Ovary (tissue), 9 donors: ENCODE measurements around the gene NRGN. TPM values are rescaled to one million over a fixed set of nuclear protein-coding genes. Genes with fewer than 3 reads are reported as not detected.

Experiments used
- DNase-seq, 5 donors: peaks; one replicate each; pipeline ENCODE4 v3.0.0-alpha.2; 2019 to 2020
- H3K27ac ChIP-seq, 2 donors: fragments of 200-600 bp; one replicate each; pipeline versions ENCODE4 v1.5.1 to v1.8.0; 2019 to 2022
- H3K27me3 ChIP-seq: fragments of 200-600 bp; one replicate; pipeline ENCODE4 v1.8.0; 2022
- H3K36me3 ChIP-seq: fragments of 200-600 bp; sonication (generic); one replicate; pipeline ENCODE4 v1.5.1; 2019
- H3K4me1 ChIP-seq: one replicate; pipeline ENCODE4 v1.8.1; 2013; ENCODE audit warnings: mild to moderate bottlenecking, moderate library complexity; ENCODE audit not compliant: insufficient read depth
- H3K4me3 ChIP-seq: fragments of 200-600 bp; sonication (generic); one replicate; pipeline ENCODE4 v1.5.1; 2017
- H3K9me3 ChIP-seq, 2 donors: fragments of 200-600 bp in 1 of 2; sonication (generic) in 1 of 2; one replicate each; pipeline versions ENCODE4 v1.5.1 to v1.8.1; 2013 to 2019; ENCODE audit warnings: mild to moderate bottlenecking in 1 of 2, moderate library complexity in 1 of 2
- EP300 ChIP-seq: sonication (generic); formaldehyde crosslinking; IDR thresholded peaks from one replicate; pipeline ENCODE4 v1.6.1; 2017; ENCODE audit warnings: antibody characterized with exemption
- POLR2A ChIP-seq: fragments of 450-650 bp; IDR thresholded peaks from one replicate; pipeline ENCODE4 v1.6.1; 2017; ENCODE audit warnings: antibody characterized with exemption, mild to moderate bottlenecking, moderate library complexity
- WGBS, 3 donors: extraction: QIAGEN DNeasy Blood & Tissue Kit in 1 of 3; methylation state at CpG; one replicate each; pipeline versions ENCODE4 v1.1.5 to v1.1.7; 2013 to 2017; 5-methylcytosine and 5-hydroxymethylcytosine counted together
- intact Hi-C, 4 donors: fragments of 100-400 bp; cut with DNase I; formaldehyde crosslinking; loops; one replicate each; pipeline versions ENCODE4 v1.11.0 to v1.15.1; 2022 to 2023
- polyA plus RNA-seq, 2 donors: library from polyadenylated mRNA; stranded (reverse); fragments of 200-250 nt in 1 of 2; fragments of 350-450 nt in 1 of 2; fragmentation: Illumina TruSeq in 1 of 2; extraction: RNeasy Lipid Tissue Mini Kit (QIAGEN cat#74804) in 1 of 2; gene quantifications; one replicate each; pipeline ENCODE4 v1.2.3, GENCODE V29; 2013 to 2014
- total RNA-seq, 7 donors: library from RNA; depleted of rRNA in 2 of 7; stranded (reverse); fragments of >200 nt in 2 of 7; fragmentation: NEBNext Ultra II Directional in 3 of 7; extraction: Animal tissue kit (Norgen Biotek cat#: 25700) in 3 of 7; gene quantifications; one replicate each; pipeline versions ENCODE4 v1.1.0 to v1.2.4, GENCODE V29; 2016 to 2023
- TF ChIP-seq, protein P1 (sequence below), 3 donors: fragments of 450-650 bp in 2 of 3; fragments of 200-600 bp in 1 of 3; IDR thresholded peaks; one replicate each; pipeline versions ENCODE4 v1.5.1 to v1.8.0; 2016 to 2022; ENCODE audit warnings: antibody characterized with exemption in 3 of 3, mild to moderate bottlenecking in 1 of 3
- donor health status: DM: no; HTN: no; CAD: no; lungs with moderate emphysema.
- donor health status: DM: no; HTN: no; CAD: no.
- donor health status: Bipolar disorder and iron deficiency.
- donor health status: DM: yes; HTN: yes; CAD: no.
- donor health status: DM: no; HTN: no; CAD: no.
- donor health status: DM: yes; HTN: yes; CAD: no.

NRGN gene
- total and polyA plus RNA-seq, 9 donors, result 1.1 to 7.0 (median 4.2) TPM; not detected in 1

DNA sequence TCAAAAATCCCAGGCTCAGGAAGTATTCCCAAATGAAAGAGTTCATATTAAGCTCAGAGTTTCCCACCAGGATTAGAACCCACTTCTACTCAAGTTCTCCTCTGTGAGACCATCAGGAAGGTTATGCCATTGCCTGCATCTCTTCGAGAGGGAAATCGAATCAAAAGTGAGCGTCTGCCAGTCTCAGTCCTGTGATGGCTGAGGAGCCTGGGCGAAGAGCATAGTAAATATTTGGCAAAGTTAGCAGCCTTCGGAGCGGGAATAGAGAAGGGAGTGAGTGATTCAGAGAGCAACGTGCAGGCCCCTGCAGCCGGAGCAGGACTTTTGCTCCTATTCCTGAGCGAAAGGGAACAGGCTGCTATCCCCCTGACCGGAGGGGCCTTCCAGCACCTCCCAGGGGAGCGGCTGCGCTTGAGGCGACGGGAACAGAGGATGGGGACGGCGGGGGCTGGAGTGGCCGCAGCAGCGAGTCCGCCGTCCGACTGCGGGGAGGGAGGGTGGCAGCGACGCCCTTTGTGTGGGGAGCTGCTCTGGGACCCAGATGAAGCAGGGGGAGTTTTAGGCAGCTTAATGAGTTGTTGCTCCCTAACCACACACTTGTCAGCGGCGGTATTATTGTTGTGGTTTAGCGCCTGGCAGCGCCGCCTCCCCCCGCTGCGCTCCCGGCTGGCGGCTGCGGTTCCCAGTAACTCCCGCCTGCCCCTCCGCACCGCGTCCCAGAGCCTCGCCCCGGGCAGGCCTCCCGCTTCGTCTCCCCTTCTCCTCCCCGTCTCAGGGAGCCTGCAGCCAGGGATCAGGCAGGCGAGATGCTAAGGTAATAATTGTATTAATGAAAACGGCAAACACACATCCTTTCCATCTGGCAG, 21.7 kb upstream of the NRGN start:
- Histone ChIP-seq H3K4me1 (no peaks in the 10 kb centered on the region), H3K27ac (peak overlapping the region in 1 of 2 donors; percentile 13), H3K4me3 (peak overlapping the region; percentile 41), H3K36me3 (no peaks in the 10 kb centered on the region), H3K27me3 (no peaks in the 10 kb centered on the region), H3K9me3 (no peaks in the 10 kb centered on the region)
- peak in 3 of 5 donors; percentile 22 to 40 (median 23) for DNase-seq
- 0 to 1% (median 1%) methylated on average over 45 of the region's 45 CpGs for WGBS, 3 donors
- TF ChIP-seq, protein P1, sequence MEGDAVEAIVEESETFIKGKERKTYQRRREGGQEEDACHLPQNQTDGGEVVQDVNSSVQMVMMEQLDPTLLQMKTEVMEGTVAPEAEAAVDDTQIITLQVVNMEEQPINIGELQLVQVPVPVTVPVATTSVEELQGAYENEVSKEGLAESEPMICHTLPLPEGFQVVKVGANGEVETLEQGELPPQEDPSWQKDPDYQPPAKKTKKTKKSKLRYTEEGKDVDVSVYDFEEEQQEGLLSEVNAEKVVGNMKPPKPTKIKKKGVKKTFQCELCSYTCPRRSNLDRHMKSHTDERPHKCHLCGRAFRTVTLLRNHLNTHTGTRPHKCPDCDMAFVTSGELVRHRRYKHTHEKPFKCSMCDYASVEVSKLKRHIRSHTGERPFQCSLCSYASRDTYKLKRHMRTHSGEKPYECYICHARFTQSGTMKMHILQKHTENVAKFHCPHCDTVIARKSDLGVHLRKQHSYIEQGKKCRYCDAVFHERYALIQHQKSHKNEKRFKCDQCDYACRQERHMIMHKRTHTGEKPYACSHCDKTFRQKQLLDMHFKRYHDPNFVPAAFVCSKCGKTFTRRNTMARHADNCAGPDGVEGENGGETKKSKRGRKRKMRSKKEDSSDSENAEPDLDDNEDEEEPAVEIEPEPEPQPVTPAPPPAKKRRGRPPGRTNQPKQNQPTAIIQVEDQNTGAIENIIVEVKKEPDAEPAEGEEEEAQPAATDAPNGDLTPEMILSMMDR (IDR thresholded peaks at IDR 0.05), result no peak
- TF ChIP-seq EP300 (no peak), POLR2A (no peak)
- intact Hi-C loops, result no loop called here

DNA sequence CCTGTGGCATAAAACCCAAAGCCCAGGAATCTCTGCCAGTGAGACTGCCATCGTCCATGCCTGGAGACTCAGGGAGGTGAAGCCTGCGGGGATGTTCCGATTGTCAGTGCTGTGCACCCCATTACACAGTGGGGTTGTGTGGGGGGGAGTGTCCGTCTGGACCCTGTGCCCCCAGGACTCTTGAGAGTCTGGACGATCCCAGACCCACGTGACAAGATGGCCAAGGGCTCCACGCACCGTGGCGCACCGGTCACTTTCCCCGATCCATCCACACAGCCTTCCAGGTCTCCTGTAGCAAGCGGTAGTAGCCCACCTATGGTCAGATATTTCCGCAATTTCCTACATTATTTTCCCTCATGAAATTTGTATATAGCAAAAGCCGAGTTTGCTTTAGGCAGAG, 20.9 kb upstream of the NRGN start:
- WGBS, 3 donors, result 19 to 30% (median 28%) methylated on average over 14 of the region's 14 CpGs
- TF ChIP-seq, protein P1 (IDR thresholded peaks at IDR 0.05), result no peak
- TF ChIP-seq EP300, result no peak
- no peak for TF ChIP-seq POLR2A
- H3K4me3 ChIP-seq, result no peak overlapping the region
- H3K36me3 ChIP-seq, result no peaks in the 10 kb centered on the region
- no peaks in the 10 kb centered on the region for H3K9me3 ChIP-seq
- no peaks in the 10 kb centered on the region for H3K27me3 ChIP-seq
- H3K27ac ChIP-seq, result no peak overlapping the region
- intact Hi-C loops, result no loop called here
- H3K4me1 ChIP-seq, result no peaks in the 10 kb centered on the region
- DNase-seq, result no peak

DNA sequence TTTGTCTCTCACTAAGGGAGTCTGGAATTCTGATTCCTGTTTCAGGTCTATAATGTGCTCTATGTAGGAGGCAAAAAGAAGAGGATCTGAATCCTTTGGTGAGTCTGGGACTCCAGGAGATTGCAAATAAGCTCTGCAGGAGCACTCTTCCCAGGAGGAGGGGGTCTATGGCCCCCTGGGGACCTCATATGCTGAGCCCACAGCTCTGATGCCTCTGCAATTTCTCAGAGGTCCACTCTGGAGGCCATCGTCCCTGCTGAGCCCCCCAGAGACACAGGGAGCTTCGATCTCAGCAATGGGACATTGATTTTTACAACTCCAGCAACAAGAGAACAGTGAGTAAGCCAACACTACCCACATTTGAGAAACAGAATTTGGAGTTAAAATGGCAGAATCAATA, 20.2 kb upstream of the NRGN start:
- H3K4me1 ChIP-seq, result no peaks in the 10 kb centered on the region
- TF ChIP-seq EP300 (no peak), POLR2A (no peak)
- TF ChIP-seq, protein P1 (IDR thresholded peaks at IDR 0.05), result no peak
- no peaks in the 10 kb centered on the region for H3K36me3 ChIP-seq
- H3K9me3 ChIP-seq, result no peaks in the 10 kb centered on the region
- WGBS, 3 donors, result 30 to 38% (median 30%) methylated on average over 2 of the region's 2 CpGs
- DNase-seq, result no peak
- no peak overlapping the region for H3K4me3 ChIP-seq
- no peak overlapping the region for H3K27ac ChIP-seq
- intact Hi-C loops, result no loop called here
- H3K27me3 ChIP-seq, result no peaks in the 10 kb centered on the region

DNA sequence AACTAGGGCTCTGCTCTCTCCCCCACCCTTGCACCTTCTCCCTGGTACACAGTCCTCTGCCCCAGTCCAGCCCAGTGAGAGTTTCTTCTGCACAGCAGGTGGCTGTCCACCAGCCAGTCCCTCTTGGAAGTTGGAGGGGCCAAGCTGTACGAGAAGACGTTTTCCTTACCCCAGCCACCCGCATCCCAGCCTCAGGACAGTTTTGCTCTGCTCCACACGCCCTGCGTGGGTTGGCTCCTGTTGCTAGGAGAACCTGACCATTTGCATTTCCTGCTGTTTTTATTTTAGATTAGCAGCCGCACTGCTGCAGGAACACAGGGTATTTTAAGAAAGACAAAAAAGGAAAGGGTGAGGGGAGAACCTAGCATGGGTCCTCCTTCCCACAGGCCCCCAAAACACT, 17.6 kb upstream of the NRGN start:
- Histone ChIP-seq H3K27ac (no peak overlapping the region), H3K36me3 (no peaks in the 10 kb centered on the region), H3K4me1 (no peaks in the 10 kb centered on the region), H3K27me3 (no peaks in the 10 kb centered on the region), H3K4me3 (no peak overlapping the region), H3K9me3 (no peaks in the 10 kb centered on the region)
- 21 to 46% (median 32%) methylated on average over 6 of the region's 6 CpGs for WGBS, 3 donors
- intact Hi-C loops, result no loop called here
- TF ChIP-seq, protein P1 (IDR thresholded peaks at IDR 0.05), result no peak
- no peak for DNase-seq
